C4-2B (cell line): ENCODE measurements around the gene SSR2.

Experiments used
- ZFX ChIP-seq: fragments of 450-650 bp; IDR thresholded peaks from 2 replicates; pipeline ENCODE4 v1.6.1; 2017
- TF ChIP-seq, protein P1 (sequence below): fragments of 450-650 bp; conservative IDR thresholded peaks from 2 replicates; pipeline ENCODE4 v1.5.1; 2017; ENCODE audit warnings: mild to moderate bottlenecking

DNA sequence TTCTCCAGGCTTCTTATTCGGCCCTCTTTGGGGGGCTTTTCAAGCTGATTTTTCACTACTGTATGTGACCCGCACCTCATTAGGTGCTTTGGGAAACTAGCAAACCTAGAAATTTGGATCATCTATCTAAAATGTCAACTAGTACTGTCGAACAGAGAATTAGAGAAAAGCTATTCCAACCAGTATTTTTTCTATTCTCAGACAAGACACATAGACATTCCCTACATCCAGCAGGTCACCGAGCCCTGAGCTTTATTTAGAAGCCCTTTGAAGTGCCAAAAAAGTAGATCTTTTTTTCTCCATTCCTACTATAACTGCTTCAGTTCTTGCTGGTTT, 310 bp upstream of the SSR2 start:
- TF ChIP-seq, protein P1, sequence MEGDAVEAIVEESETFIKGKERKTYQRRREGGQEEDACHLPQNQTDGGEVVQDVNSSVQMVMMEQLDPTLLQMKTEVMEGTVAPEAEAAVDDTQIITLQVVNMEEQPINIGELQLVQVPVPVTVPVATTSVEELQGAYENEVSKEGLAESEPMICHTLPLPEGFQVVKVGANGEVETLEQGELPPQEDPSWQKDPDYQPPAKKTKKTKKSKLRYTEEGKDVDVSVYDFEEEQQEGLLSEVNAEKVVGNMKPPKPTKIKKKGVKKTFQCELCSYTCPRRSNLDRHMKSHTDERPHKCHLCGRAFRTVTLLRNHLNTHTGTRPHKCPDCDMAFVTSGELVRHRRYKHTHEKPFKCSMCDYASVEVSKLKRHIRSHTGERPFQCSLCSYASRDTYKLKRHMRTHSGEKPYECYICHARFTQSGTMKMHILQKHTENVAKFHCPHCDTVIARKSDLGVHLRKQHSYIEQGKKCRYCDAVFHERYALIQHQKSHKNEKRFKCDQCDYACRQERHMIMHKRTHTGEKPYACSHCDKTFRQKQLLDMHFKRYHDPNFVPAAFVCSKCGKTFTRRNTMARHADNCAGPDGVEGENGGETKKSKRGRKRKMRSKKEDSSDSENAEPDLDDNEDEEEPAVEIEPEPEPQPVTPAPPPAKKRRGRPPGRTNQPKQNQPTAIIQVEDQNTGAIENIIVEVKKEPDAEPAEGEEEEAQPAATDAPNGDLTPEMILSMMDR = no peak
- no peak for TF ChIP-seq ZFX
